HepG2 (cell line): Measurements from ENCODE around the gene PEX5L. TPM values are rescaled to one million over a fixed set of nuclear protein-coding genes. Genes with fewer than 3 reads are reported as not detected.

ENCODE experiments used
- ATAC-seq: fragments of 200-7000 bp; cut with Tn5 transposase; 3 replicates; pipeline ENCODE4 v1.9.1; 2020; ENCODE audit warnings: mild to moderate bottlenecking, moderate library complexity
- BruUV-seq: library from RNA; stranded (reverse); fragments of 400-500 nt; replicated peaks from 2 replicates; lab custom pipeline; 2021; lab: Mats Ljungman, UMichigan
- CTCF ChIA-PET: fragments of 300-600 bp; formaldehyde crosslinking; extraction: SDS; loops from one replicate; lab custom pipeline; 2021; ENCODE audit warnings: low total read pairs, inconsistent platforms, low intra/inter-chr PET ratio; lab: Yijun Ruan, JAX
- POLR2A ChIA-PET: fragments of 350-600 bp; sonication (Branson Sonifier 250); formaldehyde crosslinking; loops from one replicate; lab custom pipeline; 2020; ENCODE audit warnings: antibody characterized with exemption, inconsistent platforms; lab: Yijun Ruan, JAX
- DNase-seq: peaks from one replicate; pipeline ENCODE4 v3.0.0-alpha.2; 2015; ENCODE audit warnings: low spot score
- FAIRE-seq: peaks from 3 replicates; lab custom pipeline; 2011; peaks lifted over from hg19 to GRCh38; lab: Jason Lieb, UNC
- H2AFZ ChIP-seq: one replicate; pipeline ENCODE4 v1.6.1; 2011; ENCODE audit warnings: low read length, inconsistent platforms
- H3K27ac ChIP-seq: fragments of 300-600 bp; 3 replicates; pipeline ENCODE4 v1.8.0; 2011; ENCODE audit warnings: mixed run types, mild to moderate bottlenecking, mixed read lengths, low read length, inconsistent platforms; ENCODE audit not compliant: insufficient read depth; ENCODE audit errors: extremely low read length
- H3K27me3 ChIP-seq, 2 experiments: fragments of 200-600 bp in 1 of 2; 2 replicates in 1 of 2; 3 replicates in 1 of 2; pipeline versions ENCODE4 v1.6.0 to v1.8.0; 2011; ENCODE audit warnings: low read length in 2 of 2, mild to moderate bottlenecking in 2 of 2, moderate library complexity in 2 of 2, inconsistent platforms in 1 of 2; ENCODE audit not compliant: insufficient read depth in 2 of 2, control insufficient read depth in 1 of 2
- H3K36me3 ChIP-seq, 2 experiments: fragments of 200-600 bp in 1 of 2; replicated peaks in 1 of 2; 2 replicates in 1 of 2; 3 replicates in 1 of 2; pipeline versions ENCODE4 v1.5.1 to v1.8.0; 2011; ENCODE audit warnings: low read length in 2 of 2, inconsistent platforms in 1 of 2; ENCODE audit not compliant: insufficient read depth in 2 of 2, control insufficient read depth in 1 of 2
- H3K4me1 ChIP-seq: 2 replicates; pipeline ENCODE4 v1.5.1; 2012; ENCODE audit warnings: low read length, inconsistent platforms; ENCODE audit not compliant: insufficient read depth
- H3K4me2 ChIP-seq: 2 replicates; pipeline ENCODE4 v1.6.0; 2011; ENCODE audit warnings: low read depth, low read length, inconsistent platforms
- H3K4me3 ChIP-seq, 3 experiments: fragments of 200-600 bp in 1 of 3; sonication (generic), shearing (Covaris generic) in 1 of 3; replicated peaks in 1 of 3; 2 replicates each; pipeline ENCODE4 v1.5.1; 2011 to 2016; ENCODE audit warnings: low read length in 3 of 3, inconsistent platforms in 2 of 3, low read depth in 2 of 3, mild to moderate bottlenecking in 2 of 3, control low read depth in 1 of 3, mixed read lengths in 1 of 3; ENCODE audit not compliant: insufficient read depth in 1 of 3
- H3K79me2 ChIP-seq: one replicate; pipeline ENCODE4 v1.6.1; 2011; ENCODE audit warnings: low read length, inconsistent platforms; ENCODE audit not compliant: insufficient read depth
- H3K9ac ChIP-seq: 2 replicates; pipeline ENCODE4 v1.6.0; 2011; ENCODE audit warnings: mild to moderate bottlenecking, low read depth, low read length, inconsistent platforms; ENCODE audit not compliant: insufficient read depth
- H3K9me3 ChIP-seq: 2 replicates; pipeline ENCODE4 v1.5.1; 2012; ENCODE audit warnings: mild to moderate bottlenecking, low read length
- H4K20me1 ChIP-seq: 2 replicates; pipeline ENCODE4 v1.6.0; 2011; ENCODE audit warnings: inconsistent platforms, mild to moderate bottlenecking, low read length, moderate library complexity; ENCODE audit not compliant: insufficient read depth
- KMT2A ChIP-seq: sonication (generic); formaldehyde crosslinking; IDR thresholded peaks from 2 replicates; pipeline ENCODE4 v1.4.0; 2020; ENCODE audit warnings: missing genetic modification reagents
- MAFF ChIP-seq: IDR thresholded peaks from 2 replicates; pipeline ENCODE4 v1.6.1; 2011; ENCODE audit warnings: low read depth, low read length, improper control_type of control experiment
- PHF8 ChIP-seq: sonication (generic); formaldehyde crosslinking; IDR thresholded peaks from 2 replicates; pipeline ENCODE4 v1.5.0; 2020; ENCODE audit warnings: missing genetic modification reagents
- RARA ChIP-seq: IDR thresholded peaks from 2 replicates; pipeline ENCODE4 v1.6.1; 2016; ENCODE audit warnings: missing genetic modification reagents, missing compliant biosample characterization
- RFX5 ChIP-seq: IDR thresholded peaks from 2 replicates; pipeline ENCODE4 v1.6.1; 2011; ENCODE audit warnings: low read depth, low read length, improper control_type of control experiment
- SMAD3 ChIP-seq: sonication (generic); formaldehyde crosslinking; IDR thresholded peaks from 2 replicates; pipeline ENCODE4 v1.4.0; 2020; ENCODE audit warnings: missing genetic modification reagents
- ZNF101 ChIP-seq: sonication (generic); formaldehyde crosslinking; IDR thresholded peaks from 2 replicates; pipeline ENCODE4 v1.4.0; 2020; ENCODE audit warnings: mild to moderate bottlenecking, low read depth, missing genetic modification reagents, borderline replicate concordance
- ZNF501 ChIP-seq: sonication (generic); formaldehyde crosslinking; IDR thresholded peaks from 2 replicates; pipeline ENCODE4 v1.5.1; 2020; ENCODE audit warnings: mild to moderate bottlenecking, moderate library complexity, missing genetic modification reagents
- ZNF790 ChIP-seq: sonication (generic); formaldehyde crosslinking; IDR thresholded peaks from 2 replicates; pipeline ENCODE4 v1.8.0; 2022; ENCODE audit warnings: missing genetic modification reagents, mild to moderate bottlenecking, borderline replicate concordance
- whole genome bisulfite sequencing: methylation state at CpG from one replicate; pipeline ENCODE4 v1.1.6; 2017; ENCODE audit warnings: low lambda C conversion rate; 5-methylcytosine and 5-hydroxymethylcytosine counted together
- in situ Hi-C: cut with HindIII; loops from 2 replicates; pipeline ENCODE4 v1.10.0; 2017; ENCODE audit warnings: low pct_unique_long_range_greater_than_20kb; ENCODE audit not compliant: extremely low pct_ligation_motif_present
- intact Hi-C: fragments of 100-400 bp; cut with micrococcal nuclease; formaldehyde crosslinking; loops from one replicate; pipeline ENCODE4 v1.10.0; 2022; ENCODE audit not compliant: unreplicated experiment
- polyA plus RNA-seq, 8 experiments: library from polyadenylated mRNA; depleted of rRNA in 3 of 8; stranded (reverse) in 7 of 8; unstranded in 1 of 8; fragments of >200 nt; fragmentation: Illumina TruSeq in 4 of 8; extraction: Trizol in 4 of 8; gene quantifications; 2 replicates each; pipeline versions ENCODE4 v1.2.1 to v1.2.3, GENCODE V29; 2011 to 2016; ENCODE audit warnings: low read depth in 4 of 8, missing spikeins in 1 of 8, mixed read lengths in 1 of 8; ENCODE audit not compliant: insufficient read depth in 1 of 8
- total RNA-seq, 5 experiments: library from RNA; depleted of rRNA; stranded (reverse); fragments of >200 nt; fragmentation: Illumina TruSeq; extraction: Trizol; gene quantifications; 2 replicates each; pipeline ENCODE4 v1.2.3, GENCODE V29; 2016; ENCODE audit warnings: low read depth in 1 of 5
- TF ChIP-seq, protein P1 (sequence below): sonication (generic); formaldehyde crosslinking; IDR thresholded peaks from 2 replicates; pipeline ENCODE4 v1.8.1; 2023; ENCODE audit warnings: mild to moderate bottlenecking, moderate library complexity, missing genetic modification reagents
- TF ChIP-seq, protein P2 (sequence below): sonication (generic); formaldehyde crosslinking; IDR thresholded peaks from 2 replicates; pipeline ENCODE4 v1.5.0; 2020; ENCODE audit warnings: mild to moderate bottlenecking, missing genetic modification reagents, borderline replicate concordance

PEX5L gene
- total and polyA plus RNA-seq, 2 of the 13 experiments (the other 11 are each of a cell fraction or from before 2014, with no cell fraction given) = not detected

DNA sequence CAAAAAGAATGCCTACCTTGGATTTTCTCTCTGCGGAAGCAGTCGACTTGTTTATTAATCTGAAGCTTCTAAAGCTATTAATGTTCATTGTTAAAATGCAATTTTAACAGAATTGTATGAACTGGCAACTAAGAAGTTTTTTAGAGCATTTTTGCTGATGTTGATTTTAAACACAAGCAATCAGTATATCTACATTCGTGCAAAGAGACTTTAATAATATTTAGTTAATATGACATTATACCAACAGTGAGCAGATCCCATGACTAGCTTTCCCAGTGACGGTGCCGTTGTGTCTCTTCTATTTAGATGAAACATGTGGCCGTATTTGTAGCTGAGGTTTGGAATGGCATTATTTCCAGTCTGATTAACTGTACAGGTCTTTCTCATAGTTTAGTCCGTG is 88.0 kb downstream of the PEX5L start:
- intact Hi-C loops = no loop called here
- no peak overlapping the region for H3K9ac ChIP-seq
- no peak overlapping the region for H2AFZ ChIP-seq
- no peaks in the 10 kb centered on the region for H3K79me2 ChIP-seq
- BruUV-seq = no TSS peak
- no peaks in the 10 kb centered on the region for H3K9me3 ChIP-seq
- POLR2A ChIA-PET = no interaction called here
- no peaks in the 10 kb centered on the region for H3K27me3 ChIP-seq
- TF ChIP-seq, protein P1, sequence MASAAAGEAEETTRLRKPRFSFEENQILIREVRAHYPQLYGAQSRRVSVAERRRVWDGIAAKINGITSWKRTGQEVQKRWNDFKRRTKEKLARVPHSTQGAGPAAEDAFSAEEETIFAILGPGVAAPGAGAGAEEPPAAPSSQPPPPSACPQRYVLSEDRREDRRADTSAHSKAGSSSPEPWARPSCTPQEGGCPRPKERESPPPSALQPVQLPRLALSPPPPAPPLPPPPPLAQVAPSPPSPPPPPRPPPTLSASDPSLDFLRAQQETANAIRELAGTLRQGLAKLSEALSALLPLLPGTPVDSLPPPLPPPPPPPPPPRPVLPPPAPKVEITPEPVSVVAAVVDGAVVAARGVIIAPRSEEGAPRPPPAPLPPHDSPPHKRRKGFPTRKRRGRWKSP (CRISPR knock-in tag) = no peak
- 0 out of 2 replicates have a peak, but pooled peaks have one; percentile 1 for TF ChIP-seq MAFF
- ATAC-seq (no peak), FAIRE-seq (no peak), DNase-seq (no peak)
- H3K4me3 ChIP-seq = no peak overlapping the region
- no peaks in the 10 kb centered on the region for H3K36me3 ChIP-seq
- H3K4me1 ChIP-seq = no peaks in the 10 kb centered on the region
- CTCF ChIA-PET = no interaction called here
- 15% methylated on average over 7 of the region's 7 CpGs for WGBS
- H3K4me2 ChIP-seq = no peak overlapping the region
- H4K20me1 ChIP-seq = no peaks in the 10 kb centered on the region
- H3K27ac ChIP-seq = no peak overlapping the region
- in situ Hi-C loops = no loop called here

DNA sequence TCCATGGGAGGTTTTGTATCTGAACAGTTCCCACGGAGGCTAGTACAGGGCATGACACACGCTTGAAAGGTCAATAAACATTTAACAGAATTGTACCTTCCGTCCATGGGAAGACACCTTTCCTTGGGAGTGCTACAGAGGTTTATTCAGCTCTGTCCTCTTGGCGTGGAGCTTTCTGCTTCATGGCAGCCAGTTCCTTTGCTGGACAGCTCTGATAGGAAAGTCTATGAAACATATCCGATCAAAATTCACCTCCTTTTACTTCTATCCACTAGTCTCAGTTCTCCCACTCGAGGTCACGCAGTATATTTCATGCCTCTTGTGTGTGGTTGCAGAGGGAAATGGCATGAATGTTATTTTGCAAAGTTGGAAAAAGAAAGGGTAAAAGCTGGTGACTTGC is 91.2 kb downstream of the PEX5L start:
- Histone ChIP-seq H3K4me1 (no peaks in the 10 kb centered on the region), H3K9ac (no peak overlapping the region), H3K79me2 (no peaks in the 10 kb centered on the region), H3K36me3 (no peaks in the 10 kb centered on the region), H3K4me3 (no peak overlapping the region), H3K27me3 (no peaks in the 10 kb centered on the region), H4K20me1 (no peaks in the 10 kb centered on the region), H3K4me2 (no peak overlapping the region), H2AFZ (no peak overlapping the region), H3K27ac (no peak overlapping the region), H3K9me3 (no peaks in the 10 kb centered on the region)
- intact Hi-C loops (no loop called here), in situ Hi-C loops (no loop called here)
- under 1% methylated on average over 7 of the region's 7 CpGs for WGBS
- CTCF ChIA-PET = no interaction called here
- DNase-seq = no peak
- FAIRE-seq = no peak
- BruUV-seq = no TSS peak
- POLR2A ChIA-PET = no interaction called here
- no peak for ATAC-seq
- TF ChIP-seq ZNF501 (CRISPR knock-in tag) = no peak
- TF ChIP-seq RARA = no peak
- no peak for TF ChIP-seq SMAD3 (CRISPR knock-in tag)
- TF ChIP-seq, protein P2, sequence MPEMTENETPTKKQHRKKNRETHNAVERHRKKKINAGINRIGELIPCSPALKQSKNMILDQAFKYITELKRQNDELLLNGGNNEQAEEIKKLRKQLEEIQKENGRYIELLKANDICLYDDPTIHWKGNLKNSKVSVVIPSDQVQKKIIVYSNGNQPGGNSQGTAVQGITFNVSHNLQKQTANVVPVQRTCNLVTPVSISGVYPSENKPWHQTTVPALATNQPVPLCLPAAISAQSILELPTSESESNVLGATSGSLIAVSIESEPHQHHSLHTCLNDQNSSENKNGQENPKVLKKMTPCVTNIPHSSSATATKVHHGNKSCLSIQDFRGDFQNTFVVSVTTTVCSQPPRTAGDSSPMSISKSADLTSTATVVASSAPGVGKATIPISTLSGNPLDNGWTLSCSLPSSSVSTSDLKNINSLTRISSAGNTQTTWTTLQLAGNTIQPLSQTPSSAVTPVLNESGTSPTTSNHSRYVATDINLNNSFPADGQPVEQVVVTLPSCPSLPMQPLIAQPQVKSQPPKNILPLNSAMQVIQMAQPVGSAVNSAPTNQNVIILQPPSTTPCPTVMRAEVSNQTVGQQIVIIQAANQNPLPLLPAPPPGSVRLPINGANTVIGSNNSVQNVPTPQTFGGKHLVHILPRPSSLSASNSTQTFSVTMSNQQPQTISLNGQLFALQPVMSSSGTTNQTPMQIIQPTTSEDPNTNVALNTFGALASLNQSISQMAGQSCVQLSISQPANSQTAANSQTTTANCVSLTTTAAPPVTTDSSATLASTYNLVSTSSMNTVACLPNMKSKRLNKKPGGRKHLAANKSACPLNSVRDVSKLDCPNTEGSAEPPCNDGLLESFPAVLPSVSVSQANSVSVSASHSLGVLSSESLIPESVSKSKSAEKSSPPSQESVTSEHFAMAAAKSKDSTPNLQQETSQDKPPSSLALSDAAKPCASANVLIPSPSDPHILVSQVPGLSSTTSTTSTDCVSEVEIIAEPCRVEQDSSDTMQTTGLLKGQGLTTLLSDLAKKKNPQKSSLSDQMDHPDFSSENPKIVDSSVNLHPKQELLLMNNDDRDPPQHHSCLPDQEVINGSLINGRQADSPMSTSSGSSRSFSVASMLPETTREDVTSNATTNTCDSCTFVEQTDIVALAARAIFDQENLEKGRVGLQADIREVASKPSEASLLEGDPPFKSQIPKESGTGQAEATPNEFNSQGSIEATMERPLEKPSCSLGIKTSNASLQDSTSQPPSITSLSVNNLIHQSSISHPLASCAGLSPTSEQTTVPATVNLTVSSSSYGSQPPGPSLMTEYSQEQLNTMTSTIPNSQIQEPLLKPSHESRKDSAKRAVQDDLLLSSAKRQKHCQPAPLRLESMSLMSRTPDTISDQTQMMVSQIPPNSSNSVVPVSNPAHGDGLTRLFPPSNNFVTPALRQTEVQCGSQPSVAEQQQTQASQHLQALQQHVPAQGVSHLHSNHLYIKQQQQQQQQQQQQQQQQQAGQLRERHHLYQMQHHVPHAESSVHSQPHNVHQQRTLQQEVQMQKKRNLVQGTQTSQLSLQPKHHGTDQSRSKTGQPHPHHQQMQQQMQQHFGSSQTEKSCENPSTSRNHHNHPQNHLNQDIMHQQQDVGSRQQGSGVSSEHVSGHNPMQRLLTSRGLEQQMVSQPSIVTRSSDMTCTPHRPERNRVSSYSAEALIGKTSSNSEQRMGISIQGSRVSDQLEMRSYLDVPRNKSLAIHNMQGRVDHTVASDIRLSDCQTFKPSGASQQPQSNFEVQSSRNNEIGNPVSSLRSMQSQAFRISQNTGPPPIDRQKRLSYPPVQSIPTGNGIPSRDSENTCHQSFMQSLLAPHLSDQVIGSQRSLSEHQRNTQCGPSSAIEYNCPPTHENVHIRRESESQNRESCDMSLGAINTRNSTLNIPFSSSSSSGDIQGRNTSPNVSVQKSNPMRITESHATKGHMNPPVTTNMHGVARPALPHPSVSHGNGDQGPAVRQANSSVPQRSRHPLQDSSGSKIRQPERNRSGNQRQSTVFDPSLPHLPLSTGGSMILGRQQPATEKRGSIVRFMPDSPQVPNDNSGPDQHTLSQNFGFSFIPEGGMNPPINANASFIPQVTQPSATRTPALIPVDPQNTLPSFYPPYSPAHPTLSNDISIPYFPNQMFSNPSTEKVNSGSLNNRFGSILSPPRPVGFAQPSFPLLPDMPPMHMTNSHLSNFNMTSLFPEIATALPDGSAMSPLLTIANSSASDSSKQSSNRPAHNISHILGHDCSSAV (CRISPR knock-in tag) = no peak
- no peak for TF ChIP-seq ZNF101 (CRISPR knock-in tag)
- no peak for TF ChIP-seq RFX5
- TF ChIP-seq PHF8 (CRISPR knock-in tag) = no peak
- TF ChIP-seq ZNF790 (CRISPR knock-in tag) = no peak
- no peak for TF ChIP-seq KMT2A
